HG02973 (cell line): ENCODE measurements around the gene SEMA3D.
"Not testable (repeated sequence)": the region's sequence is repeated elsewhere in the genome, so short reads cannot be mapped to it uniquely, and the experiment has no call there.

Experiments
- ATAC-seq: cut with Tn5 transposase; IDR thresholded peaks from one replicate; pipeline ENCODE4 v1.9.1; 2021; ENCODE audit warnings: moderate library complexity; ENCODE audit not compliant: unreplicated experiment

SEMA3D gene

GRCh38 chr7:85000735-85001350, 186.0 kb downstream of the SEMA3D start:
- no peak for ATAC-seq

- no peak for ATAC-seq
Measured at GRCh38 chr7:84999450-84999849, 187.4 kb downstream of the SEMA3D start.

GRCh38 chr7:84998665-84999064, 188.2 kb downstream of the SEMA3D start:
- ATAC-seq: no peak

GRCh38 chr7:84997626-84998025, 189.2 kb downstream of the SEMA3D start:
- ATAC-seq: no peak

GRCh38 chr7:84992954-84993353, 193.9 kb downstream of the SEMA3D start:
- ATAC-seq: not testable (repeated sequence)

- no peak for ATAC-seq
Measured at GRCh38 chr7:84985073-84985784, 201.6 kb downstream of the SEMA3D start.

GRCh38 chr7:84982199-84982598, 204.7 kb downstream of the SEMA3D start:
- no peak for ATAC-seq

- ATAC-seq: no peak
Measured at GRCh38 chr7:84981055-84981976, 205.5 kb downstream of the SEMA3D start.

- no peak for ATAC-seq
Measured at GRCh38 chr7:84975586-84976185, 211.2 kb downstream of the SEMA3D start.

- ATAC-seq: no peak
Measured at GRCh38 chr7:84971360-84971759, 215.5 kb downstream of the SEMA3D start.

- no peak for ATAC-seq
Measured at GRCh38 chr7:84970670-84971069, 216.2 kb downstream of the SEMA3D start.

- ATAC-seq: no peak
Measured at GRCh38 chr7:84953234-84953633, 233.6 kb downstream of the SEMA3D start.

GRCh38 chr7:84950836-84951235, 236.0 kb downstream of the SEMA3D start:
- ATAC-seq: no peak

GRCh38 chr7:84949501-84949900, 237.4 kb downstream of the SEMA3D start:
- ATAC-seq: no peak

GRCh38 chr7:84949067-84949466, 237.8 kb downstream of the SEMA3D start:
- no peak for ATAC-seq

GRCh38 chr7:84948634-84949033, 238.2 kb downstream of the SEMA3D start:
- ATAC-seq: no peak

- ATAC-seq: no peak
Measured at GRCh38 chr7:84946549-84946948, 240.3 kb downstream of the SEMA3D start.
